HL-60 (cell line): ENCODE data around the gene PPP1R9A.

ENCODE experiments used
- DNase-seq, 2 experiments: peaks; one replicate each; pipeline ENCODE4 v3.0.0-alpha.2; 2010 to 2020; ENCODE audit warnings: low read depth in 1 of 2, low spot score in 1 of 2
- H3K27ac ChIP-seq: fragments of 250-450 bp; sonication (Bioruptor Pico); replicated peaks from 2 replicates; pipeline ENCODE4 v1.5.1; 2020; ENCODE audit warnings: mild to moderate bottlenecking, moderate library complexity
- H3K27me3 ChIP-seq: fragments of 250-450 bp; sonication (Bioruptor Pico); 2 replicates; pipeline ENCODE4 v1.5.1; 2021; ENCODE audit warnings: mild to moderate bottlenecking, moderate library complexity; ENCODE audit not compliant: insufficient read depth, poor library complexity, severe bottlenecking
- H3K4me3 ChIP-seq: replicated peaks from 2 replicates; pipeline ENCODE4 v1.5.1; 2011; ENCODE audit warnings: mild to moderate bottlenecking, control low read depth, low read length; ENCODE audit not compliant: insufficient read depth
- CTCF ChIP-seq: IDR thresholded peaks from one replicate; pipeline ENCODE4 v1.5.1; 2011; ENCODE audit warnings: low read length, control low read depth, inconsistent platforms; ENCODE audit not compliant: insufficient read depth
- GABPA ChIP-seq: IDR thresholded peaks from 2 replicates; pipeline ENCODE4 v1.6.1; 2012; ENCODE audit warnings: low read depth
- POLR2AphosphoS5 ChIP-seq: IDR thresholded peaks from 2 replicates; pipeline ENCODE4 v1.6.1; 2012; ENCODE audit warnings: low read depth
- SPI1 ChIP-seq: IDR thresholded peaks from 2 replicates; pipeline ENCODE4 v1.6.1; 2012; ENCODE audit warnings: low read depth, mild to moderate bottlenecking, borderline replicate concordance
- TF ChIP-seq, protein P1 (sequence below): IDR thresholded peaks from 2 replicates; pipeline ENCODE4 v1.6.1; 2012; ENCODE audit warnings: low read depth; ENCODE audit not compliant: insufficient replicate concordance

PPP1R9A gene

GRCh38 chr7:95242266-95242665 lies 334.9 kb downstream of the PPP1R9A start:
- H3K27me3 ChIP-seq = no peaks in the 10 kb centered on the region
- no peak for DNase-seq

GRCh38 chr7:95244616-95245015 lies 337.2 kb downstream of the PPP1R9A start:
- DNase-seq = no peak
- Histone ChIP-seq H3K27me3 (no peaks in the 10 kb centered on the region), H3K4me3 (no peak overlapping the region), H3K27ac (no peak overlapping the region)
- no peak for TF ChIP-seq GABPA
- no peak for TF ChIP-seq CTCF
- TF ChIP-seq SPI1 = no peak
- TF ChIP-seq, protein P1, sequence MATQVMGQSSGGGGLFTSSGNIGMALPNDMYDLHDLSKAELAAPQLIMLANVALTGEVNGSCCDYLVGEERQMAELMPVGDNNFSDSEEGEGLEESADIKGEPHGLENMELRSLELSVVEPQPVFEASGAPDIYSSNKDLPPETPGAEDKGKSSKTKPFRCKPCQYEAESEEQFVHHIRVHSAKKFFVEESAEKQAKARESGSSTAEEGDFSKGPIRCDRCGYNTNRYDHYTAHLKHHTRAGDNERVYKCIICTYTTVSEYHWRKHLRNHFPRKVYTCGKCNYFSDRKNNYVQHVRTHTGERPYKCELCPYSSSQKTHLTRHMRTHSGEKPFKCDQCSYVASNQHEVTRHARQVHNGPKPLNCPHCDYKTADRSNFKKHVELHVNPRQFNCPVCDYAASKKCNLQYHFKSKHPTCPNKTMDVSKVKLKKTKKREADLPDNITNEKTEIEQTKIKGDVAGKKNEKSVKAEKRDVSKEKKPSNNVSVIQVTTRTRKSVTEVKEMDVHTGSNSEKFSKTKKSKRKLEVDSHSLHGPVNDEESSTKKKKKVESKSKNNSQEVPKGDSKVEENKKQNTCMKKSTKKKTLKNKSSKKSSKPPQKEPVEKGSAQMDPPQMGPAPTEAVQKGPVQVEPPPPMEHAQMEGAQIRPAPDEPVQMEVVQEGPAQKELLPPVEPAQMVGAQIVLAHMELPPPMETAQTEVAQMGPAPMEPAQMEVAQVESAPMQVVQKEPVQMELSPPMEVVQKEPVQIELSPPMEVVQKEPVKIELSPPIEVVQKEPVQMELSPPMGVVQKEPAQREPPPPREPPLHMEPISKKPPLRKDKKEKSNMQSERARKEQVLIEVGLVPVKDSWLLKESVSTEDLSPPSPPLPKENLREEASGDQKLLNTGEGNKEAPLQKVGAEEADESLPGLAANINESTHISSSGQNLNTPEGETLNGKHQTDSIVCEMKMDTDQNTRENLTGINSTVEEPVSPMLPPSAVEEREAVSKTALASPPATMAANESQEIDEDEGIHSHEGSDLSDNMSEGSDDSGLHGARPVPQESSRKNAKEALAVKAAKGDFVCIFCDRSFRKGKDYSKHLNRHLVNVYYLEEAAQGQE = no peak
- TF ChIP-seq POLR2AphosphoS5 = no peak

More at GRCh38 chr7:95242266-95242665, 334.9 kb downstream of the PPP1R9A start:
- no peak for TF ChIP-seq SPI1
- TF ChIP-seq, protein P1 = no peak
- no peak for TF ChIP-seq POLR2AphosphoS5
- no peak for TF ChIP-seq GABPA
- no peak for TF ChIP-seq CTCF
- Histone ChIP-seq H3K27ac (no peak overlapping the region), H3K4me3 (no peak overlapping the region)

DNA sequence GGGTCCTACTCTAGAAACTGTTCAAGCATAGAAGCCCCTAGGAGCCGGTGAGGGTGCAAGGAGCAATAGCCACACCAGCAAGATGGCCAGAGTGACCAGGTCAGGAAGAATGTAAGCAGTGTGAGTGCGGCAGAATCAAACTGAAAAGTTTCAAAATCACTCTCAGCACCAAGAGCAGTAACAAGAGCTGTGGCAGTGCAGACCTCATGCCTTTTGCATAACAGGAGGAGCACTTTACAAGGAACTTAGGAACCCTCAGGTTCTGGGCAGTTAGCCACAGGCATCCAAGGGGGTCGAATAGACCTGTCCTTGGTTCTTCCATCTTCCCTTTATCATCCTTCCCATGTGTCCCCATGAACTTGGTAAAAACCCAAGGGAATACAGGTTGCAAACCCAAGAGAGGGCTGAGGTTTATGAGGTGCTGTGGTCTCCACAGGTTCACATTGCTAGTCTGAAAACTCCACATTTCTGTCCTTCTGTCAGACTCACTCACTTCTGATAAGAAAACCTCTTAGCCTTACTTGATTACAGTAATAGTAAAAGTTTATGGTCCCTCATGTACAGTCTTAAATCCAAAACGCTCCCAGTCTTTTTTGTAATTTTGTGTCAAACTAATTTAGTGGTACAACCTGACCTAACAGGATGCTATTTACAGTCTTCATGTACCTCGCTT lies 338.6 kb downstream of the PPP1R9A start:
- Histone ChIP-seq H3K27ac (no peak overlapping the region), H3K27me3 (no peaks in the 10 kb centered on the region), H3K4me3 (no peak overlapping the region)
- TF ChIP-seq CTCF (no peak), POLR2AphosphoS5 (no peak), SPI1 (no peak), GABPA (no peak)
- TF ChIP-seq, protein P1 = no peak
- no peak for DNase-seq
